NCI-H2107 treated with DMSO at 0.1 percent for 48 hours (cell line): ENCODE results near the gene SORCS2.

Experiments
- DNase-seq: peaks from one replicate; lab custom pipeline; 2025; ENCODE audit not compliant: unreplicated experiment; lab: John Stamatoyannopoulos, UW

SORCS2 gene

GRCh38 chr4:7241597-7242125 lies 49.3 kb downstream of the SORCS2 start:
- DNase-seq = no peak

DNA sequence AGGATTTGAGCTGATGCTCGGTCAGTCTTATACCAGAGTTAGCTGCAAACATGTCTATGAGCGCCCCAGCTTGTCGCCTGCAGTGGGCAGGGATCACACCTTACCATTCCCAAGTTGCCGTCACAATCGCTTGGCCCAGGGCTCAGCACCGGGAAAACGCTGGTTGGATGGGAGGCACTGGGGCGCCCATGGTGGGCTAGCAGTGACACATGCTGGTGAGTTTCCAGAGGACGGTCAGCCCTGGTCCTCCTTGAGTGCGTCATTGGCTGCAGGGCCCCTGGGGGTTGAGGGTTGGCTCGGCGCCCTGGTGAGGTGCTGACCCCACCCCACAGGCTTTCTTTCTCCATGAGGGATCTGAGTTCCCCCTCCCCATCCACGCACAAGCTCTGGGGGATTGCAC lies 50.4 kb downstream of the SORCS2 start:
- DNase-seq = no peak

DNA sequence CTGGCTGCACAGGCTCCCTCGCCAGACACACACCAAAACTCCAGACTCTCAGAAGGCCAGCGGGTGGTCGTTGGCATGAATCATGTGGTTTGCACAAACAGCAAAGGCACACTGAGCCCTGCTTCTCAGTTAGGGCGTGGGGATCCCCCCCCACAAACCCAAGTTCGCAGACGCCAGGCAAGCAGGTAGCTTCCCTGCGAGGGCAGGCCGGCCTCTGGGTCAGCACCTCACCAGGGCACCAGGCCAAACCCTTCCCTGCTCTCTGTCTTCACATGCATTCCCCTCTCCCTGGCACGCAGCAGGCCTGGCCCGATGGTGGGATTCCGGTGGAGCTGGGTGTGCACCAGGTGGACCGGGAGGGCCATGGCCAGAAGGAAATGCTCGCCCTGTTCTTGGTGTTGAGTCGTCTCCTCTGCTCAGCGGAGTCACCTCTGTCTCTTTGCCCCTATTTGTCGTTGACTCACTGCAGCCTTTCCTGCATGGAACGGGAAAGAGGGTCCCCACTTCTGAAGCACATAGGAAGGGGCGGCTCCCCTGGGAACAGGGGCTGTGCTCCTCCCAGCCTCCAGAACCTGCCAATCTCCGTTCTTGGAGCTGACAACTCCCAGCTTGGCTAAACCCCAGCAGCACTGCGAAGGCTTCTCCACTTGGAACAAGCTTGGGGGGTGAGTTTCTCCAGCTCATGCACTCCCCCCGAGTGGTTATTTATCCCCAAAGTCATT lies 51.4 kb downstream of the SORCS2 start:
- no peak for DNase-seq

GRCh38 chr4:7244331-7244665 lies 52.0 kb downstream of the SORCS2 start:
- DNase-seq = no peak

GRCh38 chr4:7244751-7245320 lies 52.5 kb downstream of the SORCS2 start:
- DNase-seq = no peak

GRCh38 chr4:7247521-7247920 lies 55.2 kb downstream of the SORCS2 start:
- no peak for DNase-seq

DNA sequence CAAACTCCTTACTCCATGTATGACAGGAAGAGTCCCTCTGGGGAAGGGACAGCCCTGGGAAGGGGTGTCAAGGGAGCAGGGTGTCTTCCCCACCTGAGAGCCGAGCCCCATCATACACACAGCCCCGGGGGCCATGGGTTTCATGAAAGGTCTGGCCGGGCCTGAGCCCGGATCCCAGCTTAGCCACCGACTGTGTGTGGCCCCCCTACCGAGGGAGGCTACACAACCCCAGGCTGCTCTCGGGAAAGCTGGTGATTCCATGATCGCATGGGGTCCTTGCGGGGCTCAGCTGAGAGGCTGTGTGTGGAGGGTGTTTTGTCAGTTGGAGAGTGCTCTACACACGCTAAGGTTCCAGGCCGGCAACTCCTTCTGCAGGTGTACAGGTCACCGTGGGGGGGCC lies 55.6 kb downstream of the SORCS2 start:
- DNase-seq = no peak

GRCh38 chr4:7248857-7249256 lies 56.5 kb downstream of the SORCS2 start:
- DNase-seq = no peak

- no peak for DNase-seq
These were observed 59.0 kb downstream of the SORCS2 start for GRCh38 chr4:7251321-7251720.

DNA sequence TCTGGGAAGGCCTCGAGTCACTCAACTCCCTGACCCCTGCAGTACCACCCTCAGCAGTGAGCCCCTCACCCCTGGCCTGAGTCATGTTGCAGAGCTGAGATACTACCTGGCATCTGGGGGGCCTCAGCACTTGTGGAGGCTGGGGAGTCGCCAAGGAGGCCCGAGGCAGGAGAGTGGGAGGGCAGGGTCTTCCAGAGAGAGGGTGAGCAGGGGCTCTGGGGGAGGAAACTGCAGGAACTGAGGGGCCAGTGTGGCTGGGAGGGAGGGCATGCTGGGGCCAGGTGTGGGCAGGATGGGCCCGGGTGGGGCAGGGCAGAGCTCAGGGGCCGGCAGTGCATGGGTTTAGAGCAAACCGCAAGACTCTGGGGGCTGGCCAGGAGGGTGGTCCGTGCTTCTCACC lies 59.7 kb downstream of the SORCS2 start:
- DNase-seq = no peak

GRCh38 chr4:7252510-7253340 lies 60.4 kb downstream of the SORCS2 start:
- no peak for DNase-seq

- DNase-seq = no peak
These were observed 61.0 kb downstream of the SORCS2 start for GRCh38 chr4:7253341-7253700.

- no peak for DNase-seq
These were observed 61.5 kb downstream of the SORCS2 start for GRCh38 chr4:7253837-7254236.

- no peak for DNase-seq
These were observed 62.6 kb downstream of the SORCS2 start for GRCh38 chr4:7254736-7255487.

DNA sequence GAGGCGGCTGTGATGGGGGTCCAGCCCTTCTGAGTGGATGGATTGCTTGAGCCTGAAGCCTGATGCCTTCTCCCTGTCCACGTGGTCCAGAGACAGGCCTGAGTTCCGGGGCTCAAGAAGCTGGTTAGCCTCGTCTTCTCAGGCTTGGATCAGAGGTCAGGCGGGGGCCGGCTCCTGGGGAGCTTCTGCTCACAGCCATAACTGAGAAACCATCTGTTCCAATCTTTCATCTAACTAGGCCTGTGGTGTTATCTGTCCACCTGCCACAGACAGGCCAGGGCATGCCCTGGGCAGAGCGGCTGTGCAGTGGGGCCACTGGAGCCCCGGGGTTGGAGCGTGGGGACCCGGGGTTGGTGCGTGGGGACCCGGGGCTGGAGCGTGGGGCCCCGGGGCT lies 63.1 kb downstream of the SORCS2 start:
- no peak for DNase-seq

DNA sequence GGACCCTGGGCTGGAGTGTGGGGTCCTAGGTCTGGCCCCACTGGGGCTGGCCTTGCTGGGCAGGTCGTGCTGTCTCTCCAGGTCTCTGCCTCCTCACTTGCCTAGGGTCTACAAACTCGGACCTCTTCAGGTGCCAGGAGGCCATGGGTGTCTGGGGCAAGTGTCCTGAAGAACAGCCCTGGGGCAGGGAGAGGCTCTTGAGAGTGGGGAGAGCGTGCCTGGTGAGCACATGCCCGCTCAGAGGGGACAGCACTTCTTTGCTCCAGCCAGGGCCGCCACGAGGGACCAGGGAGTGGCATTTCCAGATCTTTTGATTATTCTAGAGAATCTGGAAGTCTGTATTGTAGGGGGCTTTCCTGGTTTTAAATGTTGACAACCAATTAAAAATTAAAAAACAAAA lies 63.7 kb downstream of the SORCS2 start:
- DNase-seq = no peak

DNA sequence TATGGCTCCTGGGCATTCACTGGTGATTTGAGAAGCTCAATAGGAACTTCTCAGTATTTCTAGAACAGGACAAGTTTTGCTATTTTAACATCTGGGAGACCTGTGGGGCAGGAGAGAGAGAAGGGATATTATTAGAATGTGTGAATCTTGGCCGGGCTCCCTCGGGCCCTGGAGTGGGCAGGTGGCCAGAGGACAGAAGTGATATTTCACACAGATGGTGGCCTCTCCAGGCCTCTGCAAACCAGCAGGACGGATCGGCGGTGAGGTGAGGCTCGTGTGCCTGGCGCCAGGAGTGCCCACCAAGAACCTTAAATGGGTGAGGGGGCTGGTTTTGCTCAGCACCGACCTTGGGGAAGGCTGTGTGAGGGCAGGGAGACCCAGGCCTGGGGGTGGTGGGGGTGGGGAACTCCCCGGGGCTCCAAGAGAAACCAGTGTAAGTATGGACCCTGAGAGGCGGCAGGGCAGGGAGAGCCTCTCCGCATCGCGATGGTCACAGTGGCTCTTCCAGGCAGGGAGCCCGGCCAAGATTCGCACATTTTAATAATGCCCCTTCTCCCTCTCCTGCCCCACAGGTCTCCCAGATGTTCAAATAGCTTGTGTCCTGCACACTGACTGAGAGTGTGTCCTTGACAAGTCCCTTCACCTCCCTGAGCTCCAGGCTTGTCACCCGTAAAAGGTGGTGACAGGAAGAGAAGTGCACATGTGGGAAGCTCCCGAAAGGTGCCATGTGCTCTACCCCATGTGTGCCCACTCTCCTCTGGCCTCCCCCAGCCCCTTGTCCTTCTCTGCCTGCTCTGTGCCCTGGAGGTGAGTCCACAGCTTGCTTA lies 64.9 kb downstream of the SORCS2 start:
- no peak for DNase-seq

GRCh38 chr4:7259039-7259438 lies 66.7 kb downstream of the SORCS2 start:
- no peak for DNase-seq

DNA sequence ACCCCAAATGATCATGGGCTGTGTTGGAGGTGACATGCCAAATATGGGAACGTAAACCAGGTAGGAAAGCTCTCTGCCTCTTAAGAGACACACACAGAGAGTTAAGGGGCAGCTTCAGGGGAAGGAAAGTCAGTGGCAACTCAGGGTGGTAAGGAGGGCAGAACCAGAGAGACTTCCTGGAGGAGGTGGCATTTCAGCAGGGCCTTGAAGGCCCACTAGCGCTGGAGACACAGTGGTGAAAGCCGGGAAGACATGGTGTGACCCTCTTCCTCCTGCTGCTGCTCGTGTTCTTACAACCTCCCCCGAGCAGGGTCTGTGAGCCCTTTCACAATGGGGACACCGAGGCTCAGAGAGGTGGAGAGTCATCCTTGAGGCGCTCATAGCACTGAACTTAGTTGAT lies 68.2 kb downstream of the SORCS2 start:
- DNase-seq = no peak

- DNase-seq = no peak
These were observed 68.7 kb downstream of the SORCS2 start for GRCh38 chr4:7261087-7261486.

DNA sequence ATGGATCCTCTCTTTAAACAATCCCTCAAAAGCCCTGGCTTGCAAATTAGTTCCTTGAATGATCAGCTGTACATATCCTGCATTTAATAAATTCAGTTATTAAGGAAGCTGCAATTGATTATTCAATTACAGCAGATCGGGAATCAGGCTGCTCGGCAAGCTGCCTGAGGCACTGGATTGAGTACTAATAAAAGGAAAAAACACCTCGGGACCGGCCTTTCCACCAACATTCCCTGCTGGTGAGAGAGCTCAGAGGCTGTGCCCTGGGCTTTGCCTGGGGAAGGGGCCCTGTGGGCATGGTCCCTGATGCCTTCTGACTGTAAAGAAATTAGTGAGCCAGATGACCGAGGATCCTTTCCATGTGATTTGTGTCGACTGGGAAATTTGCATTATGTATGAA lies 69.2 kb downstream of the SORCS2 start:
- DNase-seq = no peak
